SK-N-MC (cell line): ENCODE measurements around the gene TMEM109.

Experiments used
- DNase-seq: peaks from one replicate; pipeline ENCODE4 v3.0.0-alpha.2; 2011; ENCODE audit warnings: low read depth, low spot score
- H3K27ac ChIP-seq: fragments of 200-600 bp; sonication (generic); 2 replicates; pipeline ENCODE4 v1.5.1; 2016; ENCODE audit warnings: mixed run types
- H3K36me3 ChIP-seq: fragments of 200-600 bp; sonication (generic); 2 replicates; pipeline ENCODE4 v1.6.1; 2017; ENCODE audit warnings: antibody characterized with exemption, low read length, mixed read lengths; ENCODE audit not compliant: insufficient read depth
- H3K4me3 ChIP-seq: fragments of 200-600 bp; sonication (generic); 2 replicates; pipeline ENCODE4 v1.5.1; 2016
- H3K9ac ChIP-seq: fragments of 200-600 bp; sonication (generic); 2 replicates; pipeline ENCODE4 v1.8.0; 2017; ENCODE audit warnings: mixed run types, mixed read lengths; ENCODE audit not compliant: insufficient read length
- H3K9me3 ChIP-seq: fragments of 200-600 bp; sonication (generic); 2 replicates; pipeline ENCODE4 v1.6.1; 2017; ENCODE audit warnings: low read depth, mild to moderate bottlenecking, antibody characterized with exemption, low read length, moderate library complexity, mixed read lengths
- EZH2 ChIP-seq: fragments of 200-600 bp; sonication (generic); IDR thresholded peaks from one replicate; pipeline ENCODE4 v1.6.1; 2017; ENCODE audit warnings: antibody characterized with exemption
- FOXP2 ChIP-seq: optimal IDR thresholded peaks from 2 replicates; pipeline ENCODE3; 2011; ENCODE audit warnings: mild to moderate bottlenecking, moderate library complexity; ENCODE audit not compliant: insufficient read depth; ENCODE audit errors: extremely low read length, control extremely low read depth
- POLR2AphosphoS5 ChIP-seq: IDR thresholded peaks from 2 replicates; pipeline ENCODE4 v1.6.1; 2012; ENCODE audit warnings: mild to moderate bottlenecking, low read depth, low read length, borderline replicate concordance

TMEM109 gene

DNA sequence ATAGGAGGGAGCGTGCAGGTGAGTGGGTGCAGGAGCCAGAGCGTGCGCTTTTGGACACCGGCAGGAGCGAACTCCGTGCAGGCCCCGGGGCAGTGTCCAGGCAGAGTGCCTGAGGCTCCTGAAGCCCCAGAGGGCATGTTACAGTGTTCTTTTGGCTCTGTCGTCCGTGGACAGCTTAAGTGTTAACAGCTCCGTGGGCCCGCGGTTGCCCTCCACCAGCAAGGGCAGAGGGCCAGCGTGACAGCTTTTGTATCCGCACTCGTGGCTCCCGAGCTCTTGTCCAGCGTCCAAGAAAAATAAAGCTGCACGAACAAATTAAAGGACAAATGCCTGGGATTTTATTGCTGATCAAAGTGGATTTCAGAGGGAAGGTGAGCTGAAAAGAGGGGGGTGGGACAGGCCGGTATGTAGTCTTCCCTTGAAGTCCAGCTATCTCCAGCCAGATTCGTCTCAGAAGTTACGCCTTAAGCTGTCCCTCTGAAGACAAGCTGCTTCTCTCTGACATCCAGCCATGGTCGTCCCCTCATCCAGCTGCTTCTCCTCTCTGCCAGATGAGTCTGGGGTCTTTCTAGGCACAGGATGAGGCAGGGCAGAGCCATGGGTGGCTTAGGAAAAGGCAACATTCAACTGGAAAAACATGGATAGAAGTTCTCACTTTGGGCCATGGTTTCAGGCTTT, 968 bp upstream of the TMEM109 start:
- H3K9ac ChIP-seq: peak overlapping the region; percentile 92
- TF ChIP-seq FOXP2: no peak
- TF ChIP-seq POLR2AphosphoS5: no peak
- no peak for TF ChIP-seq EZH2
- peaks cover 7% of the 10 kb centered on the region for H3K36me3 ChIP-seq
- no peak for DNase-seq
- peak overlapping the region; percentile 93 for H3K4me3 ChIP-seq
- peak overlapping the region; percentile 98 for H3K27ac ChIP-seq
- H3K9me3 ChIP-seq: no peaks in the 10 kb centered on the region

DNA sequence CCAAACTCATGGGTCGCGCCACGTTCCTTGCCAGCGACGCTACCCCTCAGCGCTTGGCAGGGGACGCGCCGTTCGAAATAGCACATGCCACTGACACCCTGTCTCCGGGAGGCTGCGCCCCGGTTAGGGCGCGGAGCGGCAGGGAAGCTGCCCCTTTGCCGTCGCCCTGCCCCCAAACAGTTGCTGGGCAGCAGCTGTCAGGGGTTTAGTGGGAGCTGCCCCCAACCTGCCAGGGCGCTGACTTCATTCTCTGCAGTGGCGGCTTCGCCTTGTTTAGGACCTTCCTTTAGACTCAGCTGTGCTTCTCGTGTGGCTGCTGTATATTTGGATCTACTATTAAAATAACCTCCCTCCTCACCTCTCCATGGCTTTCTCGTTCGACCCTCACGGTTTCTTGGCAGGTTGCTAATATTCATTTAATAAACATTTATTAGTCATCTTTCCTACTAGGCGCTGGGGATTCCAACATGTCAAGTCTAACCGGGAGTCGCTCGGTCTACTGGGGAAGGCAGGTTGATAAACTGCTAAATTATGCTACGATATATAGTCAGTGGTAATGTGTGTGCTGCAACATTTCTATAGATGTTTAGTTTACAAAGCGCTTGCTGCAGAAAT, 782 bp downstream of the TMEM109 start:
- Histone ChIP-seq H3K36me3 (peaks cover 20% of the 10 kb centered on the region), H3K27ac (no peak overlapping the region), H3K4me3 (peak overlapping the region; percentile 93), H3K9me3 (no peaks in the 10 kb centered on the region), H3K9ac (peak overlapping the region; percentile 92)
- TF ChIP-seq POLR2AphosphoS5 (no peak), EZH2 (no peak), FOXP2 (no peak)
- no peak for DNase-seq

DNA sequence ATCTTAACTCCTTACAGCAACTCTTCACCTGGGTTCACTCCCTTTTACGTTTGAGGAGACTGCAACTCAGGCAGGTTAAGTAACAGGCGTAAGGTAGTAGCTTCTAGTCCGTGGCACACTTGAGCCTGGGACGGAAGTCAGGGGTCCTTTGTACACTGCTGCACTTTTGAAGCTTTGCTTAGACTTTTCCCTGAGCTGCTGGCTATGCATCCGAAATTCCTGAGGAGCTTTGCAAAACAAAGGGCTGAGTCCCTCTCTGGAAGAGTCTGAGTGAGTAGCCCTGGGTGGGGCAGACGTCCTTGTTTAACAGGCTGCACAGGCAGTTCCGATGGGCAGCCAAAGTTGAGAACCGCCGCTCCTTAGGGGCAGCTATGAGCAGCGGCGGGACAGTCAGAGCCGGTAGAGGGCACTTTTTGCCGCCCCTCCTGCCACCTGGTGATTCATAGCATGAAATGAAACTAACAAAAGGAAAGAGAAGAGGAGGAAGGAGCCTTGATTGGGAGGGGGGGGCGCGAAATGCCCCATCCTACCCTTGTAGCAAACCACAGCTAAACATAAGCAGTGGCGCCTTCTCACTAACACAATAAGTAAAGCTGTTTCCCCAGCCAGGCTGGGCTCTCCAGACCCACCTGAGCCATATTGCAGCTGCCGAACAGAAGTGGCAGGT, 1.4 kb downstream of the TMEM109 start:
- Histone ChIP-seq H3K27ac (no peak overlapping the region), H3K36me3 (peaks cover 26% of the 10 kb centered on the region), H3K9me3 (no peaks in the 10 kb centered on the region), H3K9ac (peak overlapping the region; percentile 92), H3K4me3 (peak overlapping the region; percentile 93)
- no peak for TF ChIP-seq EZH2
- no peak for DNase-seq

DNA sequence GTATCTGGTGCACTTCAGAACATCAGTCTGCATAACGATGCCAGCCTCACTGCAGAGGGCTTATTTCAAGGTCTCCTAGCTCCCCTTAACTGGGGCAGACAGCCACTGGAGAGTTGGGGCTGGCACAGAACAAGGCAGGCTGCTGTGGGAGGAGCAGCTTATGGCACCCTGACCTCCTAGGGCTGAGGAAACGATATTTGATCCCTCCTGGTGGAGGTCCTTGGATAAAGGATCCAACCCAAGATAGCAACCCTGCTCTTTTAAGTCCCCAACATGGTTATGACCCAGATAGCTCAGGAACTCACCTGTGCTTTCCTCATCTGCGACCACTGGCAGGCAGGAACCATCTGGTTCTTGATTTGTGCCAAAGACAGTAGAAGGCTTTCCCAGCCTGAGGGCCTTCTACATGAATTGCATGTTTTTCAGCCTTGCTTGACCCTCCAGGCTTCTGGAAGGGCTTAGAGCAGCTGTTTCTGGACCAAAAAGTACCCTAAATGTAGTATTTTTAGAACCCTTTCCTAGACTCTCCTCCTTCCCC, 2.8 kb downstream of the TMEM109 start:
- no peak for DNase-seq
- Histone ChIP-seq H3K4me3 (no peak overlapping the region), H3K27ac (no peak overlapping the region), H3K9me3 (no peaks in the 10 kb centered on the region), H3K9ac (no peak overlapping the region), H3K36me3 (peaks cover 40% of the 10 kb centered on the region)
- TF ChIP-seq POLR2AphosphoS5 (no peak), FOXP2 (no peak), EZH2 (no peak)

DNA sequence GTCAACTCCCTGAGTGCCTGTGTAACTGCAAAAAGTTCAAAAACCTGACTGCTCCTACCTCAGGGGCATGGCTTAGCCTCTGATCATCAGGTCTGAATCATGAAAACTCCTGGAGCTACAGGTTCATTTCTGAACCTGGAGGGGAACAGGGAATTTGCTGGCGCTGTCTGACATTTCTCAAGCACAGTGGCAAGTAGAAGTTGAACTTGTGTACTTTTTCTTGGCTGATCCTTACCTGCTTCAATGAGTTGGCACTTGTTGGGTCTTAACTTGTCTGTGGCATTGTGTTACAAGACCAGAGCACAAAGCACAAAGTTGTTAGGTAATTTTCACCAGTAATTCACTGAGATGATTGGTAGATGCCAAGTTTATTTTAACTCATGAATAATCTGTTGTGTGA, 3.3 kb downstream of the TMEM109 start:
- no peaks in the 10 kb centered on the region for H3K9me3 ChIP-seq
- TF ChIP-seq POLR2AphosphoS5: no peak
- TF ChIP-seq EZH2: no peak
- TF ChIP-seq FOXP2: no peak
- no peak overlapping the region for H3K27ac ChIP-seq
- no peak for DNase-seq
- no peak overlapping the region for H3K9ac ChIP-seq
- H3K4me3 ChIP-seq: no peak overlapping the region
- peaks cover 45% of the 10 kb centered on the region for H3K36me3 ChIP-seq

DNA sequence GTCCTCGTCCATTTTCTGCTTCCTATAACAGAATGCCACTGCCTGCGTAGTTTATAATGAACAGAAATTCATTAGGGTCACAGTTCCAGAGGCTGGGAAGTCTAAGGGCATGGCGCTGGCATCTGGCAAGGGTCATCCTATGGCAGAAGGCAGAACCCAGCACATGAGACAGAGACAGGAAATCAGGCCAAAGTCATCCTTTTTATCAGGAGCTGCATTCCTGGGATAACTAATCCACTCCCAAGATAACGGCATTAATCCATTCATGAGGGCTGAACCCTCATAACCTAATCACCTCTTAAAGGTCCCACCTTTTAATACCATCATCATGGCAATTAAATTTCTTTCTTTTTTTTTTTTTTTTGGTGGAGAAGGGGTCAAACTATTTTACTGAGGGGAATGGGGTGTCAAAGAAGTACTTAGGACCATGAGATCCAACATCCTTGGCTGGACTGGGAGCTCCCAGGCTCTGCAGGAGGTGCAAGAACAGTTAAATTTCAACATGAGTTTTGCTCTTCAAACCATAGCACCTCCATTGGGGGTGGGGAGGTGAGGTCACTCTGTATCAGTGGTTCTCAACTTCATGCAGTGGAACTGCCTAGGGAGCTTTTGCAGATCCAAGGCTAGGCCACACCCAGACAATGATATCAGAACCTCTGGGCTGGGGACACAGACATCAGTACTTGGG, 4.4 kb downstream of the TMEM109 start:
- no peak overlapping the region for H3K27ac ChIP-seq
- no peak overlapping the region for H3K9ac ChIP-seq
- no peak for DNase-seq
- H3K9me3 ChIP-seq: no peaks in the 10 kb centered on the region
- no peak overlapping the region for H3K4me3 ChIP-seq
- TF ChIP-seq EZH2 (no peak), FOXP2 (no peak)
- peaks cover 53% of the 10 kb centered on the region for H3K36me3 ChIP-seq

DNA sequence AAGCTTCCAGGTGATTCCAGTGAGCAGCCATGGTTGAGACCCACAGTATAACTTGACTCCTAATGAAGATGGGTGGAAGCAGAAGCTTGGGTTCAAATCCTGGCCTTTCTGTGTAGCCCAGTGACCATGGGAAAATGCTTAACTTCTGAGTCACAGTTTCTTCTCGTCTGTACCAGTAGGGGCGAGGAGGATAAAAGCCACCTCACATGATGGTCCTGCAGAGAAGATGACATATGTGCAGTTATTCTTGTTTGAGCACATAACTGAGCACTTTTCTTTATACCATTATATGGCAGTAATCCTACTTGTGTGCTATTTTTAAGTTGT, 4.9 kb downstream of the TMEM109 start:
- DNase-seq: no peak
- Histone ChIP-seq H3K9me3 (no peaks in the 10 kb centered on the region), H3K4me3 (no peak overlapping the region), H3K27ac (no peak overlapping the region), H3K36me3 (peaks cover 53% of the 10 kb centered on the region), H3K9ac (no peak overlapping the region)
- no peak for TF ChIP-seq FOXP2
- no peak for TF ChIP-seq POLR2AphosphoS5
- no peak for TF ChIP-seq EZH2

DNA sequence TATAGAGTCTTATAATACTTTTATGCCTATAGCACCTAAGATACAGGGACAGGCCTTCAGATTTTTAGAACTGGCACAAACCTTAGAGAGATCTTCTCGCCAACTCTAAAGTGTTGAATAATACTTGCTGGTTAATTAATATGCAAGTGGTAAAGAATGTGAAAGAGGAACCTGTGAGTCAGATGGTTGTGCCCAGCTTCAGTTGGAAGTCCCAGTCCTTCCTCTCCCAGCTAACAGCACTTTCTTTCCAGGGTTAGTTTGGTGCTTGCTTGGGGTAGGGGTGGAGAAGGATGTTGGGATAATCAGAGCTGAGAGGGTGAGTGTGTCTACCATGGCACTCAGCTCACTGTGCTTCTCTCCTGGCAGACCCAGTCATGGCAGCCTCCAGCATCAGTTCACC, 5.4 kb downstream of the TMEM109 start:
- Histone ChIP-seq H3K27ac (no peak overlapping the region), H3K9ac (no peak overlapping the region), H3K4me3 (no peak overlapping the region), H3K9me3 (no peaks in the 10 kb centered on the region), H3K36me3 (peaks cover 53% of the 10 kb centered on the region)
- DNase-seq: no peak
- no peak for TF ChIP-seq POLR2AphosphoS5
- no peak for TF ChIP-seq FOXP2
- no peak for TF ChIP-seq EZH2
